NB4 (cell line): ENCODE data around the gene GRM5.
"Not testable (repeated sequence)": the region's sequence is repeated elsewhere in the genome, so short reads cannot be mapped to it uniquely, and the experiment has no call there.

ENCODE experiments used
- TF ChIP-seq, protein P1 (sequence below): IDR thresholded peaks from 2 replicates; pipeline ENCODE4 v1.6.1; 2011; ENCODE audit warnings: low read depth, low read length
- TF ChIP-seq, protein P2 (sequence below): IDR thresholded peaks from one replicate; pipeline ENCODE4 v1.5.1; 2012; ENCODE audit warnings: low read depth, low read length

DNA sequence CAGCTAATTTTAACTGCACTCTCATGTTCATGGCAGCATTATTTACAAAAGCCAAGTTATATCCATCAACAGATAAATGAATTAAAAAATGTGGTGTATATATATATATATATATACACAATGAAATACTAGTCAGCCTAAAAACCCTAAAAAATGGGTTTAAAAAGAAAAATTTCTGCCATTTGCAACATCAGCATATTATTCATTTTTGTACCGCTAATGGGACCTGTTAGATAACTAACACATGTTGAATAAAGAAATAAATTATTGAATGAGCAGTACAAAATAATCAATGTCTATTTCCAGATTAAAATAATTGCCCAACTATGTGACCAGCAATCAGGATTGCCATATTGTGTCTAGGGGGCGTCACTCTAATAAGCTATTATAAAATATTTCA is 211.8 kb downstream of the GRM5 start:
- TF ChIP-seq, protein P1, sequence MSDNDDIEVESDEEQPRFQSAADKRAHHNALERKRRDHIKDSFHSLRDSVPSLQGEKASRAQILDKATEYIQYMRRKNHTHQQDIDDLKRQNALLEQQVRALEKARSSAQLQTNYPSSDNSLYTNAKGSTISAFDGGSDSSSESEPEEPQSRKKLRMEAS: not testable (repeated sequence)
- TF ChIP-seq, protein P2, sequence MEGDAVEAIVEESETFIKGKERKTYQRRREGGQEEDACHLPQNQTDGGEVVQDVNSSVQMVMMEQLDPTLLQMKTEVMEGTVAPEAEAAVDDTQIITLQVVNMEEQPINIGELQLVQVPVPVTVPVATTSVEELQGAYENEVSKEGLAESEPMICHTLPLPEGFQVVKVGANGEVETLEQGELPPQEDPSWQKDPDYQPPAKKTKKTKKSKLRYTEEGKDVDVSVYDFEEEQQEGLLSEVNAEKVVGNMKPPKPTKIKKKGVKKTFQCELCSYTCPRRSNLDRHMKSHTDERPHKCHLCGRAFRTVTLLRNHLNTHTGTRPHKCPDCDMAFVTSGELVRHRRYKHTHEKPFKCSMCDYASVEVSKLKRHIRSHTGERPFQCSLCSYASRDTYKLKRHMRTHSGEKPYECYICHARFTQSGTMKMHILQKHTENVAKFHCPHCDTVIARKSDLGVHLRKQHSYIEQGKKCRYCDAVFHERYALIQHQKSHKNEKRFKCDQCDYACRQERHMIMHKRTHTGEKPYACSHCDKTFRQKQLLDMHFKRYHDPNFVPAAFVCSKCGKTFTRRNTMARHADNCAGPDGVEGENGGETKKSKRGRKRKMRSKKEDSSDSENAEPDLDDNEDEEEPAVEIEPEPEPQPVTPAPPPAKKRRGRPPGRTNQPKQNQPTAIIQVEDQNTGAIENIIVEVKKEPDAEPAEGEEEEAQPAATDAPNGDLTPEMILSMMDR: not testable (repeated sequence)
